Sigmoid colon (tissue), 7 donors: ENCODE measurements around the gene FRRS1. TPM values are rescaled to one million over a fixed set of nuclear protein-coding genes. Genes with fewer than 3 reads are reported as not detected.
"Not testable (repeated sequence)": the region's sequence is repeated elsewhere in the genome, so short reads cannot be mapped to it uniquely, and the experiment has no call there.

Experiments used
- DNase-seq: peaks from one replicate; pipeline ENCODE4 v3.0.0-alpha.2; 2019
- H3K27ac ChIP-seq, 4 donors: fragments of 200-600 bp; sonication (generic); one replicate each; pipeline ENCODE4 v1.5.1; 2016 to 2019; ENCODE audit warnings: mild to moderate bottlenecking in 1 of 4
- H3K27me3 ChIP-seq, 3 donors: fragments of 200-600 bp; sonication (generic); one replicate each; pipeline ENCODE4 v1.5.1; 2019; ENCODE audit warnings: mild to moderate bottlenecking in 1 of 3
- H3K36me3 ChIP-seq, 4 donors: fragments of 200-600 bp; sonication (generic); one replicate each; pipeline ENCODE4 v1.5.1; 2016 to 2019
- H3K4me1 ChIP-seq, 4 donors: fragments of 200-600 bp; sonication (generic); one replicate each; pipeline ENCODE4 v1.5.1; 2017 to 2019
- H3K4me3 ChIP-seq, 4 donors: fragments of 200-600 bp; sonication (generic); one replicate each; pipeline ENCODE4 v1.5.1; 2017 to 2019; ENCODE audit warnings: mild to moderate bottlenecking in 2 of 4, moderate library complexity in 1 of 4
- H3K9me3 ChIP-seq, 4 donors: fragments of 200-600 bp in 3 of 4; sonication (generic) in 3 of 4; one replicate each; pipeline versions ENCODE4 v1.5.1 to v1.6.1; 2013 to 2019
- CTCF ChIP-seq, 4 experiments: fragments of 450-650 bp in 3 of 4; fragments of 200-600 bp in 1 of 4; IDR thresholded peaks; one replicate each; pipeline ENCODE4 v1.5.1; 2016 to 2019; ENCODE audit warnings: antibody characterized with exemption in 4 of 4, mild to moderate bottlenecking in 3 of 4, moderate library complexity in 2 of 4
- EP300 ChIP-seq, 4 donors: sonication (generic); formaldehyde crosslinking; IDR thresholded peaks; one replicate each; pipeline ENCODE4 v1.6.1; 2017; ENCODE audit warnings: antibody characterized with exemption in 4 of 4
- POLR2A ChIP-seq, 2 donors: fragments of 450-650 bp; IDR thresholded peaks; one replicate each; pipeline ENCODE4 v1.6.1; 2016; ENCODE audit warnings: antibody characterized with exemption in 2 of 2, mild to moderate bottlenecking in 2 of 2, moderate library complexity in 2 of 2
- POLR2AphosphoS5 ChIP-seq, 4 donors: sonication (generic); formaldehyde crosslinking; IDR thresholded peaks; one replicate each; pipeline ENCODE4 v1.6.1; 2017; ENCODE audit warnings: antibody characterized with exemption in 4 of 4
- WGBS, 2 donors: extraction: QIAGEN DNeasy Blood & Tissue Kit; methylation state at CpG; one replicate each; pipeline ENCODE4 v1.1.7; 2013; 5-methylcytosine and 5-hydroxymethylcytosine counted together
- intact Hi-C: fragments of 100-400 bp; cut with DNase I; formaldehyde crosslinking; loops from one replicate; pipeline ENCODE4 v1.15.1; 2023
- polyA plus RNA-seq, 3 donors: library from polyadenylated mRNA; stranded (reverse); fragments of 200-250 nt; gene quantifications; one replicate each; pipeline ENCODE4 v1.2.3, GENCODE V29; 2013
- total RNA-seq, 4 donors: library from RNA; depleted of rRNA; stranded (reverse); fragments of >200 nt; gene quantifications; one replicate each; pipeline ENCODE4 v1.1.0, GENCODE V29; 2016
- donor health status: healthy with polysubstance abuse.
- donor health status: Bipolar disorder and iron deficiency.
- donor health status: healthy.

The FRRS1 gene
- total and polyA plus RNA-seq, 7 donors, result 1.6 to 5.6 (median 3.6) TPM

DNA sequence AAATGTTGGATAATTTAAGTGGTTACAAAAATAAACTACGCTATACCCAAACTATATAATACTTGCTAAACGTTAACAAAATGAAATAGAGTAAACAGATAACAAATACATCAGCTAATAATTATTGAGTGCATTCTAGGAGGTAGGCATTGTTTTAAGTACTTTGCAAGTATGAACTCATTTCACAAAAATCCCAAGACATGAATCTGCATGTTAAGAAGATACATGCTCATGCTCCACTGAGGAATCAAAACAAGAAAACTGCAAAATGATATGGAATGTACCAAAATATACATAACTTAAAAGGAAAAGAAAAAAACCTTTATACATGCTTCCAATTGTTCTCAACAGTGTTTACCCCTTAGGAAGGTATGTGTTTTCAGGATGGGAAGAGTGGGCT is 2.5 kb downstream of the FRRS1 start:
- Histone ChIP-seq H3K4me3 (no peak overlapping the region), H3K27ac (no peak overlapping the region), H3K9me3 (no peaks in the 10 kb centered on the region), H3K27me3 (no peaks in the 10 kb centered on the region), H3K4me1 (peaks cover 0 to 21% (median 14%) of the 10 kb centered on the region in 4 donors), H3K36me3 (no peaks in the 10 kb centered on the region)
- no peak for TF ChIP-seq POLR2A (IDR thresholded peaks at IDR 0.05)
- no peak for TF ChIP-seq EP300 (IDR thresholded peaks at IDR 0.05)
- no peak for TF ChIP-seq CTCF (IDR thresholded peaks at IDR 0.05)
- TF ChIP-seq POLR2AphosphoS5 (IDR thresholded peaks at IDR 0.05), result no peak
- intact Hi-C loops, result no loop called here
- WGBS, 2 donors, result 82 to 87% methylated on average over 2 of the region's 2 CpGs
- no peak for DNase-seq

DNA sequence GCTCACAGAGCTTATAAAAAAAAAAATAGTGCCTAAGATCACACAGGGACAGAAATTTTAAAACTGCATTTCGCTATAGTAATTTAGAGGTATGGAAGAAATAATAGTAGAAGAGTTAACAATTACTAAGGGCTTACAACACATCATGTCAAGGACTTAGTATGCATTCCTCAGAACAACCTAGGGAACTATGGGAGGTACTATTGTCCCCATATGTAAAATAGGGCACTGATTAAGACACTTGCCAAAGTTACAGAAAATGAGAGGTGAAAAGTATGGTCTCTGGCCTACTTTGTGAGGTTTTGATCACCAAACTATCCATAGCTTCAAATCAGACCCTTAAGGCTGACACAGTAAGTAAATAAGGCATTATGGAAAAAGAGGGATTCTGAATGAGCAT is 4.7 kb downstream of the FRRS1 start:
- intact Hi-C loops, result no loop called here

GRCh38 chr1:99759518-99760160 is 6.8 kb downstream of the FRRS1 start:
- no peaks in the 10 kb centered on the region for H3K27me3 ChIP-seq
- no peak for DNase-seq
- intact Hi-C loops, result no loop called here
- WGBS, 2 donors, result 75 to 95% methylated on average over 4 of the region's 4 CpGs
- peaks cover 0 to 6% (median 0%) of the 10 kb centered on the region in 4 donors for H3K4me1 ChIP-seq
- H3K4me3 ChIP-seq, result no peak overlapping the region
- H3K36me3 ChIP-seq, result no peaks in the 10 kb centered on the region
- TF ChIP-seq CTCF (IDR thresholded peaks at IDR 0.05), result no peak
- no peak for TF ChIP-seq EP300 (IDR thresholded peaks at IDR 0.05)
- TF ChIP-seq POLR2A (IDR thresholded peaks at IDR 0.05), result no peak
- no peak for TF ChIP-seq POLR2AphosphoS5 (IDR thresholded peaks at IDR 0.05)
- no peaks in the 10 kb centered on the region for H3K9me3 ChIP-seq
- H3K27ac ChIP-seq, result no peak overlapping the region

More for the DNA sequence above, 4.7 kb downstream of the FRRS1 start:
- Histone ChIP-seq H3K4me1 (peaks cover 0 to 12% (median 2%) of the 10 kb centered on the region in 4 donors), H3K4me3 (no peak overlapping the region), H3K9me3 (no peaks in the 10 kb centered on the region), H3K27me3 (no peaks in the 10 kb centered on the region), H3K27ac (no peak overlapping the region), H3K36me3 (no peaks in the 10 kb centered on the region)
- TF ChIP-seq EP300 (IDR thresholded peaks at IDR 0.05), result no peak
- TF ChIP-seq CTCF (IDR thresholded peaks at IDR 0.05), result no peak
- no peak for DNase-seq
- WGBS, 2 donors, result 91 to 100% methylated on average over 1 of the region's 1 CpG

- H3K27me3 ChIP-seq, H3K36me3 ChIP-seq, H3K27ac ChIP-seq, intact Hi-C loops, H3K4me3 ChIP-seq, DNase-seq, H3K9me3 ChIP-seq, H3K4me1 ChIP-seq: not testable (repeated sequence)
- WGBS, 2 donors, result 70 to 80% methylated on average over 8 of the region's 8 CpGs
These were observed 7.5 kb downstream of the FRRS1 start for GRCh38 chr1:99758686-99759517.

GRCh38 chr1:99758073-99758511 is 8.3 kb downstream of the FRRS1 start:
- Histone ChIP-seq H3K9me3 (no peaks in the 10 kb centered on the region), H3K36me3 (no peaks in the 10 kb centered on the region), H3K4me3 (no peak overlapping the region), H3K27ac (no peak overlapping the region), H3K4me1 (peaks cover 0 to 6% (median 0%) of the 10 kb centered on the region in 4 donors), H3K27me3 (no peaks in the 10 kb centered on the region)
- TF ChIP-seq POLR2AphosphoS5 (IDR thresholded peaks at IDR 0.05) (no peak), EP300 (IDR thresholded peaks at IDR 0.05) (no peak), POLR2A (IDR thresholded peaks at IDR 0.05) (no peak), CTCF (IDR thresholded peaks at IDR 0.05) (no peak)
- no peak for DNase-seq
- intact Hi-C loops, result no loop called here
- WGBS, 2 donors, result 4 to 8% methylated on average over 1 of the region's 1 CpG
